Nephron progenitor cell (in vitro differentiated cells): ENCODE results near the gene TDRD9.
A peak's percentile ranks its signal among the peaks of the same experiment; 100 is the strongest.

ENCODE experiments used
- DNase-seq: peaks from one replicate; pipeline ENCODE4 v3.0.0; 2021
- H3K27ac Mint-ChIP-seq: 2 replicates; pipeline ENCODE4 v1.8.0; 2021; ENCODE audit warnings: mild to moderate bottlenecking, moderate library complexity, mixed read lengths
- H3K27me3 Mint-ChIP-seq: 2 replicates; pipeline ENCODE4 v1.8.0; 2021; ENCODE audit warnings: mild to moderate bottlenecking, low read depth, mixed read lengths; ENCODE audit not compliant: poor library complexity
- H3K36me3 Mint-ChIP-seq: 2 replicates; pipeline ENCODE4 v1.8.0; 2021; ENCODE audit warnings: low read depth, mixed read lengths
- H3K4me1 Mint-ChIP-seq: 2 replicates; pipeline ENCODE4 v1.8.0; 2021; ENCODE audit warnings: mixed read lengths
- H3K4me3 Mint-ChIP-seq: 2 replicates; pipeline ENCODE4 v1.8.0; 2021; ENCODE audit warnings: mild to moderate bottlenecking, moderate library complexity, mixed read lengths
- H3K9me3 Mint-ChIP-seq: 2 replicates; pipeline ENCODE4 v1.8.0; 2021; ENCODE audit warnings: mild to moderate bottlenecking, moderate library complexity, mixed read lengths
- CTCF ChIP-seq: fragments of 200-600 bp; sonication (generic); IDR thresholded peaks from 2 replicates; pipeline ENCODE4 v1.5.0; 2021; ENCODE audit warnings: antibody characterized with exemption

Gene TDRD9

DNA sequence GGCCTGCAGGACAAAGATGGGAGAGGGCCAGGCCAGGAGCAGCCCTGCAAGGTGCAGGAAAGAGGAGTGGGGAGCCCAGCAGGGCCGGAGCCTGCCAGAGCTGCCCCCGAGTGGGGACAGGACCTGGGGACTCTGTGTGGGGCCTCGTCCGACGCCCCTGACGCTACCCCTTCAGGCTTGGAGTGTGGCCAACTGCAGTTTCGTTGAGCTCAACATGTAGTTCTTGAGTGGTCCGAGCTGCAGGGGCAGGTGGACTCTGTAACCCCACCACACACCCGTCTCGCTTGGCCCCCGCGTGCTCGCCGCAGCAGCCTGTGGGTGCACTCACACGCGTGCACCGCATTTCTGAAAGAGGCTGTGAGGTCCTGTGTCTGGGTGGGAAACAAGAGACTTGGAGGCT is 159.2 kb downstream of the TDRD9 start:
- Mint-ChIP-seq H3K4me1 (peaks cover 53% of the 10 kb centered on the region), H3K4me3 (no peak overlapping the region), H3K36me3 (no peaks in the 10 kb centered on the region), H3K27ac (no peak overlapping the region), H3K9me3 (no peaks in the 10 kb centered on the region), H3K27me3 (peaks cover 26% of the 10 kb centered on the region)
- no peak for TF ChIP-seq CTCF
- DNase-seq = no peak

DNA sequence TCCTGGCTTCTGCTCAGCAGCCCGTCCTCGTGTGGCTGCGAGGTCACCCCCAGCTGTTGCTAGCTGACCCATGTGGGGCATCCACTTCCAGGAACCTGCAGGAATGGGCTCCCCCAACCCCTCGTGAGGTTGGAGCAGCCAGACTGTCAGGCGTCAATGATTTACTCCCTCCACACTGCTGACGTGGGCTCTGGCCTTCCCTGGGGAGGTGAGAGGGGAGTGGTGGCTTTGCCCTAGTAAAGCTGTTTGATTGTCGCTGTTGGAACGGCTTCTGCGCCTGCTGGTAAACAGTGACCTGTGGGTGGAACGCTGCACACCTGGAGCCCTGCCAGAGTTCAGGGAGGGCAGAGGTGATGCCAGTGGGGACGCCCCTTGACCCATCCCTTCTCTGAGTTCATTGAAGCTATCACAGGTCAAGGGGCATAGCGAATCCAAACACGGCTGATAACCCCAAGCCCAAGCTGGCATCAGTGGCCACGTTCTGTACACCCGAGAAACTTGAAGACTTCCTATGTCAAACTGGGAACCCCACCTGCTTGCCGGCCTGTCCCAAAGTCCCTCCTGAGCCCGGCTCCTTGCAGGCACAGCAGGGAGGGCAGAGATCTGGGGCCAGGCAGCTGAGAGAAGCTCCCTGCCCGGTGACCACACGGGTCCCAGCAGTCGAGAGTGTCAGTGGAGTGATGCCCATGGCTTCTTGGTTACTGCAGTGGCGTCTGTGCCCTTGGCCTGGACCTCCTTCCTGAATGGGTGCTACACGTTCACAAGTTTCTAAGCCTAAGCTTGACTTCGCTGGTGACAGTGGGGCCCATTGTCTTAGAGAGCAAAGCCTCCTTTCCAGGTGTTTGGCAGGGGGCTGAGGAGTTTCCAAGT is 160.0 kb downstream of the TDRD9 start:
- peak; percentile 35 for DNase-seq
- TF ChIP-seq CTCF = no peak
- Mint-ChIP-seq H3K4me1 (peaks cover 50% of the 10 kb centered on the region), H3K9me3 (no peaks in the 10 kb centered on the region), H3K27ac (no peak overlapping the region), H3K4me3 (no peak overlapping the region), H3K27me3 (peaks cover 24% of the 10 kb centered on the region), H3K36me3 (no peaks in the 10 kb centered on the region)

DNA sequence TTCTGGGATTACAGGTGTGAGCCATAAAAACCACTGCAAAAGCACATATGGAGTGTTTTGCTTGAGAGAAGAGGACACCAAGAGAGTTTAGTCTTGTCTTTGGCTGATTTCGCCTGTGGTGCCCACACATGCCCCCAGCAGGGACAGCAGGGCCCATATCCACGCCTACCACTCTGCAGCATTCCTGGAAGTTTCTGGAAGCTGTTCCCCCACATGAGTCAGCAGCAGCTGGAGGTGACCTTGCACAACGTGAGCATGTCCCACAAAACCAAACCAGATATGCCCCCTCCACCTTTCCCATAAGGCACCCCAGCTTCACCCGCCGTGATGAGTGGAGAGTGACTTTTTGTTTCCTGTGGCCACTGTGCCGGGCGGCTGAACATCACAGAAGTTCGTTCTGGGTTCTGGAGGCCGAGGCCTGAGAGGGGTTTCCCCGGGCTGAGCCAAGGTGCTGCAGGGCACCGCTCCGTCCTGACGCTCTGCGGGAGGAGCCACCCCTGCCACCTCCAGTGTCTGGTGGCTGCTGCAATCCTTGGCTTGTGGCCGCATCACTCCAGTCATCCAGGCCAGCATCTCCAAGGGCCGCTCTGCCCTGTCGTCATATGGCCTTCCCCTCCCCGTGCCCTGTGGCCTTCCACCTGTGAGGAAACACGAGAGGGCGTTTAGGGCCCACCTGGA is 162.0 kb downstream of the TDRD9 start:
- peaks cover 8% of the 10 kb centered on the region for H3K27me3 Mint-ChIP-seq
- no peak overlapping the region for H3K4me3 Mint-ChIP-seq
- H3K9me3 Mint-ChIP-seq = no peaks in the 10 kb centered on the region
- DNase-seq = no peak
- H3K27ac Mint-ChIP-seq = no peak overlapping the region
- TF ChIP-seq CTCF = no peak
- no peaks in the 10 kb centered on the region for H3K36me3 Mint-ChIP-seq
- H3K4me1 Mint-ChIP-seq = peaks cover 43% of the 10 kb centered on the region

GRCh38 chr14:104091061-104091926 is 163.0 kb downstream of the TDRD9 start:
- DNase-seq = no peak
- Mint-ChIP-seq H3K27me3 (peaks cover 9% of the 10 kb centered on the region), H3K4me1 (peaks cover 41% of the 10 kb centered on the region), H3K36me3 (no peaks in the 10 kb centered on the region), H3K4me3 (no peak overlapping the region), H3K27ac (no peak overlapping the region), H3K9me3 (no peaks in the 10 kb centered on the region)
- TF ChIP-seq CTCF = no peak

DNA sequence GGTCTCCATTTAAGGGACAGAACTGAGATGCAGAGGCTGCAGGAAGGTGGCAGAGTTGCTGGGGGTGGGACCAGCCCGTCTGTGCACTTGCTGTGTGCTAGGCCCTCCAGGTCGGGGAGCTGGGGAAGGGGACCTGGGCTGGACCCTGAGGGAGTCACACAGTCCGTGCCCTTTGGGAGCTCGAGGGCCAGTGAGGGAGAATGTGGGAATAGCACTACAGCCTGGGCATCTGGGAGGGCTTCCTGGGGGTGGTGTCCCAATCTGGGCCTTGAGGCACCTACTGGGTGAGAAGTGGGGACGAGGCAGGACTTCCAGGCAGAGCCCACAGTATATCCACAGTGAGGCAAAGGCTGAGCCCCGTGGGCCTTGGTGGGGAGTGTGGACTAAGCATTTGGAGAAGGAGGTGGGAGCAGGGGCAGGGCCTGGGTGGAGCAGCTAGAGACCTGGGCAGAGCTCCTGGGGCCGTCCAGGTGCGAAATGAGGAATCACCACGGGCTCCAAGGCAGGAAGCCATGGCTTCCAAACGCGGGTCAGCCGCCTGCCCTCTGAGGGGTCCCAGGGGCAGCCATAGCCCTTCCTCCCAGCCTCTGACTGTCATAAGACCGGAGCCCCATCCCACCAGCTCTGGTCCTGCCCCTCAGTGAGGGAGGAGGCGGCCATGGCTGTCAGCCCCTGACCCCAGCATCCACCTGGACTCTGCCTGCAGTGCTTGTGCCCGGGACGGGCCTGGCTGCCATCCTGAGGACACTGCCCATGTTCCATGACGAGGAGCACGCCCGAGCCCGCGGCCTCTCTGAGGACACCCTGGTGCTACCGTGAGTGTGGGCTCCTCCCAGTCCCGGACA is 163.9 kb downstream of the TDRD9 start:
- H3K27ac Mint-ChIP-seq = no peak overlapping the region
- TF ChIP-seq CTCF = no peak
- no peaks in the 10 kb centered on the region for H3K36me3 Mint-ChIP-seq
- no peak overlapping the region for H3K4me3 Mint-ChIP-seq
- DNase-seq = no peak
- H3K27me3 Mint-ChIP-seq = peaks cover 4% of the 10 kb centered on the region
- no peaks in the 10 kb centered on the region for H3K9me3 Mint-ChIP-seq
- H3K4me1 Mint-ChIP-seq = peaks cover 32% of the 10 kb centered on the region
